ENCODE results near the gene CCDC66. TPM values are rescaled to one million over a fixed set of nuclear protein-coding genes. Genes with fewer than 3 reads are reported as not detected.
"Not testable (repeated sequence)": the region's sequence is repeated elsewhere in the genome, so short reads cannot be mapped to it uniquely, and the experiment has no call there.

Gene CCDC66
- 24.2 TPM for polyA plus RNA-seq (2013, experiment 1 of 4)
- 25.6 TPM for polyA plus RNA-seq (2013, experiment 2 of 4)
- polyA plus RNA-seq (2013, experiment 3 of 4) = 22.3 TPM
- polyA plus RNA-seq (2013, experiment 4 of 4) = 21.2 TPM

- Histone ChIP-seq H3K27me3 (ENCODE audit: control insufficient read depth, insufficient read depth, low read length, poor library complexity, severe bottlenecking) (no peaks in the 10 kb centered on the region), H3K4me3 (ENCODE audit: insufficient read depth, low read depth, low read length) (peak within 1 kb of the TSS; percentile 76), H3K36me3 (ENCODE audit: control insufficient read depth, insufficient read depth, low read length) (no peaks in the 10 kb centered on the region), H3K9me3 (ENCODE audit: control insufficient read depth, low read length) (no peaks in the 10 kb centered on the region), H3K27ac (ENCODE audit: insufficient read depth, low read depth, low read length, poor library complexity, severe bottlenecking) (peak within 1 kb of the TSS; percentile 81), H3K4me1 (ENCODE audit: control insufficient read depth, insufficient read depth, low read length) (peaks cover 4% of the 10 kb centered on the region)
- WGBS, 2 experiments = 0 to 1% methylated on average over 53 to 54 of the region's 54 CpGs
Observed at GRCh38 chr3:56556908-56557830, at the start of gene CCDC66. Gene CCDC66, plus strand, starts transcription at chr3:56557175. Its CDS starts 68 bp downstream, at chr3:56557243.

DNA sequence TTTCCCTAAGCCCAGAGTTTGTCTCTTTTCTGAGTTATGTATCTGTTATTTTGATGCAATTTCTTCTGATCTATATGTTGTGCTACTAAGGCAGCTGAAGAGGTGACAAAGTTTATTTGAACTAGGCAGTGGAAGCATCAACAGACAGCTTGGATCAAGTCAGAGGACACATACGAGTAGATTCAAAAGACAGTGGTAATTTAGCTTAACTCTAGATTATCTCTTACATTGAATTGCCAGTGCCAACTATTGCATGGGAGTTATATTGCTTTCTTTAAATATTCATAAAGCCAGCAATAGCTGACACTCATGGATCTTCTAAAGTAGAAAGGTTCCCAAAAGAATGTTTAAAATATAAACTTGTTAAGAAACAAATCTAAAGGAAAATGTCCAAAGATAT is 37.3 kb upstream of the CCDC66 start:
- 77 to 80% methylated on average over 1 of the region's 1 CpG for WGBS, 2 experiments
- peaks cover 3% of the 10 kb centered on the region for H3K27me3 ChIP-seq (ENCODE audit: control insufficient read depth, insufficient read depth, low read length, poor library complexity, severe bottlenecking)
- no peak overlapping the region for H3K27ac ChIP-seq (ENCODE audit: insufficient read depth, low read depth, low read length, poor library complexity, severe bottlenecking)
- H3K4me3 ChIP-seq (ENCODE audit: insufficient read depth, low read depth, low read length) = no peak overlapping the region
- no peaks in the 10 kb centered on the region for H3K4me1 ChIP-seq (ENCODE audit: control insufficient read depth, insufficient read depth, low read length)
- H3K9me3 ChIP-seq (ENCODE audit: control insufficient read depth, low read length) = no peaks in the 10 kb centered on the region
- no peaks in the 10 kb centered on the region for H3K36me3 ChIP-seq (ENCODE audit: control insufficient read depth, insufficient read depth, low read length)

DNA sequence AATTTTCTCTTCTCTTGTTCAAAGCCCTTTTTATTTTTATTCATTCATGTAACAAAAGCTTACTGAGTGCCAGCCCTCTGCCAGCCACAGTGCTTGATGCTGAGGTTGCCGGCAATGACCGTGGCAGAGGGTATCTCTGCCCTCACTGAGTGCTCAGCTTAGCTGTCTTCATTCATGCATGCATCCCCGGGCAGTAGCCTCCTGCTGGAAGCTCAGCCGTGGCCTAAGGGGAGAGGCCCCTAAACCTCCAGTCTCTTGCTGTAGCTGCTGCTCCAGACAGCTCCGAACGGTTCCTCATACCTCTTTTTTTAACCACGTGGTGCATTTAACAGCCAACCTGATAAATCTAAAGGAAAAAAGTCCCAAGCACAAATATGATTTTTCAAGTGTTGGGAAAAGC is 34.6 kb upstream of the CCDC66 start:
- H3K9me3 ChIP-seq (ENCODE audit: control insufficient read depth, low read length) = no peaks in the 10 kb centered on the region
- peaks cover under 1% of the 10 kb centered on the region for H3K27me3 ChIP-seq (ENCODE audit: control insufficient read depth, insufficient read depth, low read length, poor library complexity, severe bottlenecking)
- H3K36me3 ChIP-seq (ENCODE audit: control insufficient read depth, insufficient read depth, low read length) = no peaks in the 10 kb centered on the region
- H3K4me1 ChIP-seq (ENCODE audit: control insufficient read depth, insufficient read depth, low read length) = no peaks in the 10 kb centered on the region
- 61 to 66% methylated on average over 7 of the region's 7 CpGs for WGBS, 2 experiments
- no peak overlapping the region for H3K27ac ChIP-seq (ENCODE audit: insufficient read depth, low read depth, low read length, poor library complexity, severe bottlenecking)
- no peak overlapping the region for H3K4me3 ChIP-seq (ENCODE audit: insufficient read depth, low read depth, low read length)

DNA sequence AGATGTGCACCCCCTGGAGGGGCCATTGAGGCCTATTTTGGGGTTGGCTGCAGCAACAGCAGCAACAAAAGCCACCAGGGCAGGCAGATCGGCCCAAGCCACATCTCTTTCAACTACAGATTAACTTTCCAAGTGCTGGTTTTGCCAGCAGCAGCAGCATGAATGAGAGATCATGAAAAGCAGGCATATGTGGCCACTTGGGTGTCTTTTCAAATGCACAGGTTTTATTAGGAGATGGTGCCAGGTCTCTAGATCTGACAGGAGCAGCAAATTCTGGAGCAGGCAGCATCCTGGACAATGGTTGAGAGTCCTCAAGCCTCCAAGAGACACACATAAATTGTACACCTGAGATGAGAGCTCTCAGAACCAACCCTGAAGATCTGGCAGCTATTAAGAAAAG is 31.7 kb upstream of the CCDC66 start:
- Histone ChIP-seq H3K36me3 (ENCODE audit: control insufficient read depth, insufficient read depth, low read length) (no peaks in the 10 kb centered on the region), H3K27ac (ENCODE audit: insufficient read depth, low read depth, low read length, poor library complexity, severe bottlenecking) (no peak overlapping the region), H3K27me3 (ENCODE audit: control insufficient read depth, insufficient read depth, low read length, poor library complexity, severe bottlenecking) (no peaks in the 10 kb centered on the region), H3K9me3 (ENCODE audit: control insufficient read depth, low read length) (no peaks in the 10 kb centered on the region), H3K4me1 (ENCODE audit: control insufficient read depth, insufficient read depth, low read length) (no peaks in the 10 kb centered on the region), H3K4me3 (ENCODE audit: insufficient read depth, low read depth, low read length) (no peak overlapping the region)
- WGBS, 2 experiments = 60 to 69% methylated on average over 1 of the region's 1 CpG

- no peak overlapping the region for H3K4me3 ChIP-seq (ENCODE audit: insufficient read depth, low read depth, low read length)
- no peaks in the 10 kb centered on the region for H3K36me3 ChIP-seq (ENCODE audit: control insufficient read depth, insufficient read depth, low read length)
- no peak overlapping the region for H3K27ac ChIP-seq (ENCODE audit: insufficient read depth, low read depth, low read length, poor library complexity, severe bottlenecking)
- no peaks in the 10 kb centered on the region for H3K4me1 ChIP-seq (ENCODE audit: control insufficient read depth, insufficient read depth, low read length)
- no peaks in the 10 kb centered on the region for H3K27me3 ChIP-seq (ENCODE audit: control insufficient read depth, insufficient read depth, low read length, poor library complexity, severe bottlenecking)
- H3K9me3 ChIP-seq (ENCODE audit: control insufficient read depth, low read length) = no peaks in the 10 kb centered on the region
- no CpG with 5 or more reads among the region's 2 CpGs for WGBS, 2 experiments
Observed at GRCh38 chr3:56536735-56537134, 20.2 kb upstream of the CCDC66 start.

DNA sequence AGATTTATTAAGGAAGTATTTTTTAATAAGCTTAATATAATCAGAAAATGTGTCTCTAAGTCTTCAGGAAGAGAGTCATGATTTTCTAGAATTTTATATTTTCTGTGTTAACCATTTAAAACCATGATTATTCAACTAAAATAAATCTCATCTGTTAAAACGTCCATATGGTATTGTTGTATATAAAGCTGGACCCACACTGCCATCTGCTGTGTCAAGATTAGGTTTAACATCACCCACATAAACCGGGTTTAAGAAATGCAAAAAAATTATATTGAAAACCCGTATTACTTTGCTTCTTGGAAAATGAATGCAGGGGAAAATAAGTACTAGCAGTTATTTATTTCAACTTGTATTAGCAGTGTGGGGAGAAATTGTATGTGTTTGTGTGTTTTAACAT is 9.5 kb upstream of the CCDC66 start:
- Histone ChIP-seq H3K27ac (ENCODE audit: insufficient read depth, low read depth, low read length, poor library complexity, severe bottlenecking) (no peak overlapping the region), H3K36me3 (ENCODE audit: control insufficient read depth, insufficient read depth, low read length) (no peaks in the 10 kb centered on the region), H3K9me3 (ENCODE audit: control insufficient read depth, low read length) (no peaks in the 10 kb centered on the region), H3K27me3 (ENCODE audit: control insufficient read depth, insufficient read depth, low read length, poor library complexity, severe bottlenecking) (no peaks in the 10 kb centered on the region), H3K4me1 (ENCODE audit: control insufficient read depth, insufficient read depth, low read length) (no peaks in the 10 kb centered on the region), H3K4me3 (ENCODE audit: insufficient read depth, low read depth, low read length) (no peak overlapping the region)
- 88 to 90% methylated on average over 2 of the region's 3 CpGs for WGBS, 2 experiments

DNA sequence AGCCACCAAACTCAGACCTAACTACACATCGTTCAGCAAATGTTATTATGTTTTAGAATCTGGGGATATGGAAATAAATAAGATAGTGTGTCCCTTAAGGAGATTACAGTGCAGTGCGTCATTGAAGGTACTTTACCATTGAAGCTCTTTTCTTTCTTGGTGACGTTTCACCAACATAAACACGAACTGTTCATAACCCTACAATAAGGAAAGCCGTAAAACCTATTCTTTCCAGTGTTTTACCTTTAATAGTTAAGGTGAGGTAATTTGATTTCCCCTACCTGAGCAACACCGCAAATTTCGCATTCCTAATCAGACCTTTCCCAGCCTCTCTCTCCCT is 826 bp downstream of the CCDC66 start:
- Histone ChIP-seq H3K9me3 (ENCODE audit: control insufficient read depth, low read length) (no peaks in the 10 kb centered on the region), H3K36me3 (ENCODE audit: control insufficient read depth, insufficient read depth, low read length) (no peaks in the 10 kb centered on the region), H3K4me3 (ENCODE audit: insufficient read depth, low read depth, low read length) (peak overlapping the region; percentile 76), H3K27me3 (ENCODE audit: control insufficient read depth, insufficient read depth, low read length, poor library complexity, severe bottlenecking) (no peaks in the 10 kb centered on the region), H3K27ac (ENCODE audit: insufficient read depth, low read depth, low read length, poor library complexity, severe bottlenecking) (no peak overlapping the region), H3K4me1 (ENCODE audit: control insufficient read depth, insufficient read depth, low read length) (peaks cover 4% of the 10 kb centered on the region)
- WGBS, 2 experiments = 0 to 15% methylated on average over 3 to 6 of the region's 7 CpGs

DNA sequence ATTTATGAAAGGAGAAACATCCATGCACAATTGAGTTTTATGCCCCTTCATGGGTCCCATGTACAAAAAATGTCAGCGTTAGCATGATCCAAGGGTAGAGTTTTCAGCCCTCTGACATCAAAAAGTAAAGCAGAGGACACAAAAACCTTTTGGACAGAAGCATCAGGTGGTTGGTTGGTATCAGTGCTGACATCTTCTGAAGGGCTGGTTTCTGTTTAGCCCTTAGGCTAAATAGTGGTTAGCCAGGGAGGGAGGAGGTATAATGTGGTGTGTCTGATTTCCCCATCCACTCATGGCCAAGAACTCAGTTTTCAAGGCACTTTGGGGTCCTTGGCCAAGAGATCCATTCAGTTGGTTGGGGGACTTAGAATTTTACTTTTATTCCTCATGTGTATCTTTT is 16.5 kb downstream of the CCDC66 start:
- H3K9me3 ChIP-seq (ENCODE audit: control insufficient read depth, low read length) = no peaks in the 10 kb centered on the region
- WGBS, 2 experiments = 94 to 95% methylated on average over 1 of the region's 1 CpG
- H3K36me3 ChIP-seq (ENCODE audit: control insufficient read depth, insufficient read depth, low read length) = peaks cover 26% of the 10 kb centered on the region
- no peak overlapping the region for H3K27ac ChIP-seq (ENCODE audit: insufficient read depth, low read depth, low read length, poor library complexity, severe bottlenecking)
- H3K4me1 ChIP-seq (ENCODE audit: control insufficient read depth, insufficient read depth, low read length) = no peaks in the 10 kb centered on the region
- H3K27me3 ChIP-seq (ENCODE audit: control insufficient read depth, insufficient read depth, low read length, poor library complexity, severe bottlenecking) = no peaks in the 10 kb centered on the region
- no peak overlapping the region for H3K4me3 ChIP-seq (ENCODE audit: insufficient read depth, low read depth, low read length)

DNA sequence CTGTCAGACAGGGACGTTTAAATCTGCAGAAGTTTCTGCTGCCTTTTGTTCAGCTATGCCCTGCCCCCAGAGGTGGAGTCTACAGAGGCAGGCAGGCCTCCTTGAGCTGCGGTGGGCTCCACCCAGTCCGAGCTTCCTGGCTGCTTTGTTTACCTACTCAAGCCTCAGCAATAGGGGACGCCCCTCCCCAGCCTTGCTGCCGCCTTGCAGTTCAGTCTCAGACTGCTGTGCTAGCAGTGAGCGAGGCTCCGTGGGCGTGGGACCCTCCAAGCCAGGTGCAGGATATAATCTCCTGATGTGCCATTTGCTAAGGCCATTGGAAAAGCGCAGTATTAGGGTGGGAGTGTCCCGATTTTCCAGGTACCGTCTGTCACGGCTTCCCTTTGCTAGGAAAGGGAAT is 25.0 kb downstream of the CCDC66 start:
- H3K4me1 ChIP-seq (ENCODE audit: control insufficient read depth, insufficient read depth, low read length); H3K4me3 ChIP-seq (ENCODE audit: insufficient read depth, low read depth, low read length); H3K27me3 ChIP-seq (ENCODE audit: control insufficient read depth, insufficient read depth, low read length, poor library complexity, severe bottlenecking); H3K9me3 ChIP-seq (ENCODE audit: control insufficient read depth, low read length); H3K36me3 ChIP-seq (ENCODE audit: control insufficient read depth, insufficient read depth, low read length); H3K27ac ChIP-seq (ENCODE audit: insufficient read depth, low read depth, low read length, poor library complexity, severe bottlenecking): not testable (repeated sequence)
- WGBS, 2 experiments = 93% methylated on average over 11 to 12 of the region's 12 CpGs

GRCh38 chr3:56584275-56584674 is 27.3 kb downstream of the CCDC66 start:
- not testable (repeated sequence) for H3K36me3 ChIP-seq (ENCODE audit: control insufficient read depth, insufficient read depth, low read length); H3K4me3 ChIP-seq (ENCODE audit: insufficient read depth, low read depth, low read length); H3K27ac ChIP-seq (ENCODE audit: insufficient read depth, low read depth, low read length, poor library complexity, severe bottlenecking); H3K4me1 ChIP-seq (ENCODE audit: control insufficient read depth, insufficient read depth, low read length); H3K9me3 ChIP-seq (ENCODE audit: control insufficient read depth, low read length); H3K27me3 ChIP-seq (ENCODE audit: control insufficient read depth, insufficient read depth, low read length, poor library complexity, severe bottlenecking)
- 93 to 95% methylated on average over 28 of the region's 28 CpGs for WGBS, 2 experiments
